Heart right ventricle (tissue), 16 donors: ENCODE results near the gene TPO. TPM values are rescaled to one million over a fixed set of nuclear protein-coding genes. Genes with fewer than 3 reads are reported as not detected.

Source experiments
- ATAC-seq, 8 donors: fragments of 200-7000 bp; cut with Tn5 transposase; one replicate each; pipeline ENCODE4 v1.9.1; 2020; ENCODE audit warnings: mild to moderate bottlenecking in 8 of 8, moderate library complexity in 8 of 8, moderate number of reproducible peaks in 1 of 8
- DNase-seq, 2 donors: peaks; one replicate each; pipeline ENCODE4 v3.0.0-alpha.2; 2020
- H3K27ac ChIP-seq, 10 donors: fragments of 200-600 bp; sonication (generic) in 2 of 10; one replicate each; pipeline versions ENCODE4 v1.5.0 to v1.8.0; 2020 to 2022; ENCODE audit warnings: mild to moderate bottlenecking in 3 of 10
- H3K27me3 ChIP-seq, 7 donors: fragments of 200-600 bp; one replicate each; pipeline ENCODE4 v1.8.0; 2021 to 2022; ENCODE audit warnings: mild to moderate bottlenecking in 2 of 7
- H3K36me3 ChIP-seq, 9 donors: fragments of 200-600 bp; sonication (generic) in 1 of 9; one replicate each; pipeline versions ENCODE4 v1.5.0 to v1.8.0; 2020 to 2022; ENCODE audit warnings: mild to moderate bottlenecking in 2 of 9
- H3K4me1 ChIP-seq, 9 donors: fragments of 200-600 bp; sonication (generic) in 1 of 9; one replicate each; pipeline versions ENCODE4 v1.5.0 to v1.8.0; 2020 to 2022; ENCODE audit warnings: mild to moderate bottlenecking in 4 of 9
- H3K4me3 ChIP-seq, 10 donors: fragments of 200-600 bp; sonication (generic) in 2 of 10; one replicate each; pipeline versions ENCODE4 v1.5.0 to v1.8.0; 2020 to 2022; ENCODE audit warnings: mild to moderate bottlenecking in 7 of 10, moderate library complexity in 2 of 10
- H3K9me3 ChIP-seq, 11 donors: fragments of 200-600 bp in 10 of 11; sonication (generic) in 2 of 11; one replicate each; pipeline versions ENCODE4 v1.5.0 to v1.8.0; 2013 to 2022; ENCODE audit warnings: mild to moderate bottlenecking in 2 of 11, control low read depth in 1 of 11, moderate library complexity in 1 of 11
- CTCF ChIP-seq, 9 donors: fragments of 200-600 bp; sonication (generic) in 2 of 9; IDR thresholded peaks; one replicate each; pipeline versions ENCODE4 v1.5.0 to v1.8.0; 2021 to 2022; ENCODE audit warnings: antibody characterized with exemption in 9 of 9, mild to moderate bottlenecking in 5 of 9, moderate library complexity in 1 of 9
- WGBS, 2 donors: extraction: QIAGEN DNeasy Blood & Tissue Kit; methylation state at CpG; one replicate each; pipeline ENCODE4 v1.1.7; 2013; ENCODE audit warnings: inconsistent platforms in 1 of 2; 5-methylcytosine and 5-hydroxymethylcytosine counted together
- intact Hi-C, 10 donors: fragments of 100-400 bp; cut with DNase I; formaldehyde crosslinking; loops; one replicate each; pipeline versions ENCODE4 v1.11.1 to v1.14.2; 2022
- polyA plus RNA-seq, 2 donors: library from polyadenylated mRNA; stranded (reverse); fragments of 200-250 nt; gene quantifications; one replicate each; pipeline ENCODE4 v1.2.3, GENCODE V29; 2013
- total RNA-seq, 10 donors: library from RNA; stranded (reverse); fragmentation: NEBNext Ultra II Directional in 3 of 10; extraction: Animal tissue kit (Norgen Biotek cat#: 25700) in 3 of 10; gene quantifications; one replicate each; pipeline versions ENCODE4 v1.2.1 to v1.2.4, GENCODE V29; 2021 to 2023
- donor health status: Arrhythmogenic right ventricular cardiomyopathy.
- donor health status: ischemic (EF 13 %, LVEDD 7.1; RV severe dilation, severe dysfunction).
- donor health status: healthy with polysubstance abuse.
- donor health status: DM: no; HTN: yes; CAD: no.
- donor health status: DM: no; HTN: no; CAD: no.
- donor health status: ischemic (EF 25% LVEDD 6.9; RV normal size, moderate dysfunction).
- donor health status: ischemic (EF 25% LVEDD 5.7; RV mildly dilated, moderate dysfunction).
- donor health status: healthy.
- donor health status: DM: yes; HTN: yes; CAD: no.
- donor health status: Ischemic cardiomyopathy.
- donor health status: ischemic (EF 35%, LVEDD 5.7; RV mildly dilated, moderate dysfunction).
- donor health status: nonischemic (EF 11% LVEDD 7.7; RV severe dilation, severe dysfunction).
- donor health status: DM: yes; HTN: yes; CAD: no.
- donor health status: PGD.
- donor health status: ischemic (EF 29% LVEDD 5.4; RV normal size, mild dysfunction).
- donor health status: nonischemic (EF 23%, LVEDD 6.1; RV moderate dilation, normal function).

The TPO gene
- total and polyA plus RNA-seq, 12 donors: 0.85 to 22.1 (median 6.4) TPM

DNA sequence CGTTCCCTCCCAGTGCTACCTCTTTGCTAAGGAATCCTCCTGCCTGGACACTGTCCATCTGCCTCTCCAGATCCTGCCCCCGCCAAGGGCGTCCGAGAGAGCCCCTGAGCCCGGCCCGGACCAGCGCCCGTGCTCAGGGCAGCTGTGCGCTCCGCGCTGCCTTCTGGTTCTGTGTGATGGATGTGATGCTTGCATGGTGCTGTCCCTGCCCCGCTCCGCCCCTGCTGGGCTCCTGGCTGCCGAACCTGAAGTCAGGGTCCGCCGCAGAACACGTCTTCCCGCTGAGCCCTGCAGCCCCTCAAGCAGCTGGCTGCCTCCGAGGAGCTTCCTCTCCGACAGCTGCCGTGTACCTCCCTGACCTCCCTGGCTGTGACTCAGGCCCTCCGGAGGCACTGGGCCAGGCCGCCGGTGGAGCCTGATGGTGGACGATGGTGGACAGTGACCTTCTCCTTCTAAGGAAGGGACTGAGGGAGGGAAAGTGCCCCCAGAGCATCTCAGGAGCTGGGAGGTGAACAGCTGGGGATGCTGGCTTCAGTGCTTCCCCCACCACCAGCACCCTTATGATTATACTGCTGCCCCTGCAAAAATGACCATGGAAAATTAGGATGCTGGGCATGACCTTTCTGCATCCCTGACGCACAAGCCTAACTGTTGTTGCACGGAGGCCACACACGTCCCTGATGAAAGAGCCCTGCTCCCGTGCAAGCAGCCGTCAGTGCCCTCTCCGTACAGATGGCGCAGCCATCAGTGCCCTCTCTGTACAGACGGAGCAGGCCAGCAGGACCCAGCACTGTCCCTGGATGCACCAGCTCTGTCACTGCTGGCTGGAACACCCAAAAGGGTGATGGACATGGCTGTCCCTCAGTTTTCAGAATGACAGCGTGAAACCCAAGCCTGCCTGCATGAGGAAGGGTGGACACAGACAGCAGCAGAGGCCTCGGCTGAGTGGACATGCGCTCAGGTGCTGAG is 99.3 kb downstream of the TPO start:
- DNase-seq: no peak
- TF ChIP-seq CTCF (IDR thresholded peaks at IDR 0.05): no peak
- H3K27me3 ChIP-seq: peaks cover 0 to 17% (median 0%) of the 10 kb centered on the region in 7 donors
- no peak overlapping the region for H3K4me3 ChIP-seq
- peaks cover 0 to 18% (median 0%) of the 10 kb centered on the region in 9 donors for H3K4me1 ChIP-seq
- no peak for ATAC-seq
- intact Hi-C loops: loop anchor here in 1 of 10 donors (10.0 kb wide), 1 partner anchor 258 kb away; no protein-coding TSS in a partner anchor
- H3K27ac ChIP-seq: peak overlapping the region in 2 of 10 donors; percentile 1 to 8
- no peaks in the 10 kb centered on the region for H3K36me3 ChIP-seq
- 88% methylated on average over 36 of the region's 36 CpGs for WGBS, 2 donors
- H3K9me3 ChIP-seq: no peaks in the 10 kb centered on the region

DNA sequence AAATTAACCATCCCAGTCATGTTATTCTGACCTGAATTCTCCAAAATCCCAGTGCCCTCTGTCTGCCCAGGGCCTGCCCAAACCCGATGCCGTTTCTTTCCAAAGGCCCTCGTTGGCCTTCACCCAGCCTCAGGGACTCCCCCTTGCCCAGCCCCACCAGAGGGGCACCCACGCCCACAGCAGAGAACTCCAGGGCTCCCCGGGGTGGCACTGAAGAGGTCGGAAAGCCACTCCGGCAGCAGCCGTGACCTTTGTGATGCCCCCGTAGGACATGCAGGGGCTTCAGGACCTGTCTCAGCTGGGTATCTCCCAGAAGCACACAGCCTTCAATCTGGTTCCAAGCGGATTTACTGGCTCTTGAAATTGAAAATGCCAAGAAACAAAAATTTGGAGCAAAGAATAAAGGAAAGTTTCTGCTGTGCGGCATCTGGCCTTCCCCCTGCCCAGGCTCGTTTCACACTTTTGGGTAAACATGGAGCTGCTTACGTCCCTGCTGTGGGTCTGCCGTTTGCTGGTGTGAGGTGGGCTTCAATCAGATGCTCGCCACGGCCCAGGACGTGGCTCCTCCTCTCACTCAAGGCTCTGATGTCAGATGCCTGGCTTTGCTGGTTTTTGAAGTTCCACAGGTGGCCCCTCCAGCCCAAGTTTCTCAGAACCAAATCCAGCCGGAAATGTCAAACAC is 101.3 kb downstream of the TPO start:
- no peak for ATAC-seq
- Histone ChIP-seq H3K27ac (no peak overlapping the region), H3K36me3 (no peaks in the 10 kb centered on the region)

GRCh38 chr2:1515073-1515430 is 101.8 kb downstream of the TPO start:
- no peak for TF ChIP-seq CTCF (IDR thresholded peaks at IDR 0.05)
- no peaks in the 10 kb centered on the region for H3K9me3 ChIP-seq
- H3K4me3 ChIP-seq: no peak overlapping the region
- 71 to 72% methylated on average over 8 of the region's 8 CpGs for WGBS, 2 donors
- ATAC-seq: no peak
- DNase-seq: no peak
- H3K27ac ChIP-seq: no peak overlapping the region
- H3K27me3 ChIP-seq: peaks cover 0 to 17% (median 0%) of the 10 kb centered on the region in 7 donors
- peaks cover 0 to 24% (median 6%) of the 10 kb centered on the region in 9 donors for H3K4me1 ChIP-seq
- H3K36me3 ChIP-seq: no peaks in the 10 kb centered on the region
- intact Hi-C loops: loop anchor here in 1 of 10 donors (10.0 kb wide), 1 partner anchor 260 kb away; no protein-coding TSS in a partner anchor

More for the DNA sequence above, 101.3 kb downstream of the TPO start:
- intact Hi-C loops: loop anchor here in 1 of 10 donors (10.0 kb wide), 1 partner anchor 260 kb away; no protein-coding TSS in a partner anchor
- no peak overlapping the region for H3K4me3 ChIP-seq
- H3K27me3 ChIP-seq: peaks cover 0 to 17% (median 0%) of the 10 kb centered on the region in 7 donors
- H3K4me1 ChIP-seq: peaks cover 0 to 27% (median 6%) of the 10 kb centered on the region in 9 donors
- TF ChIP-seq CTCF (IDR thresholded peaks at IDR 0.05): no peak
- no peaks in the 10 kb centered on the region for H3K9me3 ChIP-seq
- DNase-seq: no peak
- WGBS, 2 donors: 73 to 75% methylated on average over 18 of the region's 18 CpGs
